Prostate gland (tissue), 2 donors: ENCODE results near the gene PRRT4.

Source experiments
- POLR2A ChIP-seq: fragments of 450-650 bp; IDR thresholded peaks from one replicate; pipeline ENCODE4 v1.6.1; 2016; ENCODE audit warnings: antibody characterized with exemption, mild to moderate bottlenecking
- TF ChIP-seq, protein P1 (sequence below), 4 experiments: fragments of 200-600 bp in 2 of 4; fragments of 450-650 bp in 2 of 4; sonication (generic) in 2 of 4; IDR thresholded peaks; 1 replicate in 3 of 4; 2 replicates in 1 of 4; pipeline ENCODE4 v1.5.1; 2016 to 2019; ENCODE audit warnings: antibody characterized with exemption in 4 of 4, mild to moderate bottlenecking in 2 of 4, moderate library complexity in 2 of 4

DNA sequence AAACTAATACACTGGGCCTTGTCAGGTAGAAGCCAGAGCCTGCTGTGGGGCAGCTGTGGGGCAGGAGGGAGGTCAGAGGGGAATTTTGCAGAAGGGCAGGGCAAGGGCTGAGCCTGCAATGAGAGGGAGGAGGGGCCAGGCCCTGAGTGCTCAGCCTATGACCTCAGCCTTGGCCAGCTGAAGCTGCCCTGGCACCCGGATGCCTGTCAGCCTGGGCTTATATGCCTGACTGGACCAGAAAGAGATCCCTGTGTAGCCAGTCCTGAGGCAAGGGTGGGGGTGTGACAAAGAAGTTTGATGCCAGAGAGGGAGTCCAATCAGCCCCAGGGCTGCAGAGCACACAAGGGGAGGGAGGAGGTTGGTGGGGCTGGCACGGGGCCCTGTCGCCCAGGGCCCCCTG is 22.3 kb upstream of the PRRT4 start:
- TF ChIP-seq, protein P1, sequence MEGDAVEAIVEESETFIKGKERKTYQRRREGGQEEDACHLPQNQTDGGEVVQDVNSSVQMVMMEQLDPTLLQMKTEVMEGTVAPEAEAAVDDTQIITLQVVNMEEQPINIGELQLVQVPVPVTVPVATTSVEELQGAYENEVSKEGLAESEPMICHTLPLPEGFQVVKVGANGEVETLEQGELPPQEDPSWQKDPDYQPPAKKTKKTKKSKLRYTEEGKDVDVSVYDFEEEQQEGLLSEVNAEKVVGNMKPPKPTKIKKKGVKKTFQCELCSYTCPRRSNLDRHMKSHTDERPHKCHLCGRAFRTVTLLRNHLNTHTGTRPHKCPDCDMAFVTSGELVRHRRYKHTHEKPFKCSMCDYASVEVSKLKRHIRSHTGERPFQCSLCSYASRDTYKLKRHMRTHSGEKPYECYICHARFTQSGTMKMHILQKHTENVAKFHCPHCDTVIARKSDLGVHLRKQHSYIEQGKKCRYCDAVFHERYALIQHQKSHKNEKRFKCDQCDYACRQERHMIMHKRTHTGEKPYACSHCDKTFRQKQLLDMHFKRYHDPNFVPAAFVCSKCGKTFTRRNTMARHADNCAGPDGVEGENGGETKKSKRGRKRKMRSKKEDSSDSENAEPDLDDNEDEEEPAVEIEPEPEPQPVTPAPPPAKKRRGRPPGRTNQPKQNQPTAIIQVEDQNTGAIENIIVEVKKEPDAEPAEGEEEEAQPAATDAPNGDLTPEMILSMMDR (IDR thresholded peaks at IDR 0.05), result no peak
- TF ChIP-seq POLR2A, result no peak
